Urinary bladder (tissue), 4 donors: ENCODE data around the gene PNCK. TPM values are rescaled to one million over a fixed set of nuclear protein-coding genes. Genes with fewer than 3 reads are reported as not detected.
"Not testable (repeated sequence)": the region's sequence is repeated elsewhere in the genome, so short reads cannot be mapped to it uniquely, and the experiment has no call there.

Source experiments
- DNase-seq: peaks from one replicate; pipeline ENCODE4 v3.0.0-alpha.2; 2015; ENCODE audit errors: extremely low spot score
- H3K27ac ChIP-seq: one replicate; pipeline ENCODE4 v1.5.1; 2013; ENCODE audit warnings: low read depth, mild to moderate bottlenecking, moderate library complexity
- H3K36me3 ChIP-seq: one replicate; pipeline ENCODE4 v1.6.1; 2013; ENCODE audit warnings: mild to moderate bottlenecking, moderate library complexity; ENCODE audit not compliant: insufficient read depth
- H3K4me1 ChIP-seq: one replicate; pipeline ENCODE4 v1.6.1; 2013; ENCODE audit warnings: mild to moderate bottlenecking, moderate library complexity; ENCODE audit not compliant: insufficient read depth
- H3K4me3 ChIP-seq: one replicate; pipeline ENCODE4 v1.5.1; 2013; ENCODE audit warnings: low read depth, low read length
- WGBS: extraction: QIAGEN DNeasy Blood & Tissue Kit; methylation state at CpG from one replicate; pipeline ENCODE4 v1.1.7; 2013; 5-methylcytosine and 5-hydroxymethylcytosine counted together
- polyA plus RNA-seq: library from polyadenylated mRNA; stranded (reverse); fragments of 200-250 nt; gene quantifications from one replicate; pipeline ENCODE4 v1.2.3, GENCODE V29; 2013
- total RNA-seq: library from RNA; depleted of rRNA; stranded (reverse); fragments of >200 nt; gene quantifications from one replicate; pipeline ENCODE4 v1.2.3, GENCODE V29; 2014
- donor health status: healthy with polysubstance abuse.
- donor health status: healthy.

Gene PNCK
- total and polyA plus RNA-seq, 2 donors = 10.3 to 73.7 TPM

- no peak overlapping the region for H3K4me3 ChIP-seq
- DNase-seq = no peak
- no peaks in the 10 kb centered on the region for H3K4me1 ChIP-seq
- WGBS = 40% methylated on average over 9 of the region's 9 CpGs
- no peaks in the 10 kb centered on the region for H3K36me3 ChIP-seq
- H3K27ac ChIP-seq = no peak overlapping the region
These were observed 13.1 kb upstream of the PNCK start for GRCh38 chrX:153686711-153687110.

DNA sequence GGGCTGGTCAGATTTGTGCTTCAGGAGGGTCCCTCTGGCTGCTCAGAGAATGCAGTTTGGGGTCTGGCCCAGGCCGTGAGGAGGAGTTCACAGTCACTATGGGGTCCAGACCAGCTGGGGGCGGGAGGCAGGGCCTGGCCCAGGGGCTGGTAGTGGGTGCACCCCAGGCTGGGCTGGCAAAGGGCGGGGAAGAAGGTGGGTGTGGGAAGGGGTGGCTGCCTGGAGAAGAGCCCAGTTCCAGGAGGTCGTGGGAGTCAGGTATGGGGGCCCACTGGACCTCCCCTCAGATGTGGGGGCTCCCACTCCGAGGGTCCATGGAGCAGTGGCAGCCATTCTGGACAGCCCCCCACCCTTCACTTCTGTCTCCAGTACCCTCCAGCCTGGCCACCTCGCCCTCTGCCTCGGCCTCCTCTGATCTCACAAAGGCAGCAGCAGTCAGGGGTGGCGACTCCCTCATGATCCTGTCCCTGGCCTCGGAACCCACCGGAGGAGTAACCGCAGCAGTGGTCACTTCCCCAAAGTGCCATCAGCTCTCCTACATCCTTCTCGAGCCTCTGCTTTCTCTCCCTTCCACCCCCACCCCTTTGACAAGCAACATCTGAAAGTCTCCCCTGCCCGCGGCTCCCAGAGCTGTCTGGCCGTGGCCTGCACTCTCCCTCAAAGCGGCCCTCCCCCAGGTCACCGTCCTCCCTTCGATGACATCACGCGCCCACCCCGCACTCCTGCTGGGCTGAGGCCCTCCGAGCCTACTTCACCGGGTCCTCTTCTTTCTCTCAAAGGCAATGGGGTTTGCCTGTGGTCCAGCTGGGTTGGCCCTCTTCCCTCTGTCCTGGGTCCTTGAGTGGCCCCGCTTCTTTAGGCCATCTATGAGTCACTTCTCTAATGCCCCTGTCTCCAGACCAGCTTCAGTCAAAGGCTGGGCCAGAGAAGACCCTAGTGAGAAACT is 12.4 kb upstream of the PNCK start:
- Histone ChIP-seq H3K36me3 (no peaks in the 10 kb centered on the region), H3K27ac (no peak overlapping the region), H3K4me3 (no peak overlapping the region), H3K4me1 (no peaks in the 10 kb centered on the region)
- 72% methylated on average over 24 of the region's 24 CpGs for WGBS
- no peak for DNase-seq

DNA sequence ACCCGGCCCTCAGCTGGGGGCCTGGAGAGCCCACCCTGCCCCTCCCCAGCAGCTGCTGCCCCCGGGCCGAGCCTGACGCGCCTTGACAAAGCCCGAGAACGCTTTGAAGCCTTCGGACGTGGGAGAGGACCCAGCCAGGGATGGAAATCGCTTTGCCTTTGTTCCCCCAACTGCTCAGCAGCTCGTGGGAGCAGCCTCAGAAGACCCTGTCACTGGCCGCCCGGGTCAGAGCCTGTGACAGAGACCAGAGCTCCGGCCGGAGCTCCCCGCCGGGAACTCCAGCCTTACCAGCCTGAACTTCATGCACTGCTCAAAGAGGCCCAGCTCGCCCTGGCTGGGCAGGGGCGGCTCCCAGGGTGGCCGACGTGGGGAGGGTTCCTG is 11.5 kb upstream of the PNCK start:
- DNase-seq = no peak
- 70% methylated on average over 21 of the region's 21 CpGs for WGBS
- Histone ChIP-seq H3K36me3 (no peaks in the 10 kb centered on the region), H3K27ac (no peak overlapping the region), H3K4me1 (no peaks in the 10 kb centered on the region), H3K4me3 (no peak overlapping the region)

GRCh38 chrX:153684467-153685155 is 11.0 kb upstream of the PNCK start:
- Histone ChIP-seq H3K36me3 (no peaks in the 10 kb centered on the region), H3K4me1 (no peaks in the 10 kb centered on the region), H3K4me3 (no peak overlapping the region), H3K27ac (no peak overlapping the region)
- DNase-seq = no peak
- 51% methylated on average over 21 of the region's 21 CpGs for WGBS

GRCh38 chrX:153683486-153683885 is 9.9 kb upstream of the PNCK start:
- not testable (repeated sequence) for DNase-seq, H3K36me3 ChIP-seq, H3K27ac ChIP-seq, H3K4me3 ChIP-seq, H3K4me1 ChIP-seq
- WGBS = 97% methylated on average over 8 of the region's 8 CpGs

DNA sequence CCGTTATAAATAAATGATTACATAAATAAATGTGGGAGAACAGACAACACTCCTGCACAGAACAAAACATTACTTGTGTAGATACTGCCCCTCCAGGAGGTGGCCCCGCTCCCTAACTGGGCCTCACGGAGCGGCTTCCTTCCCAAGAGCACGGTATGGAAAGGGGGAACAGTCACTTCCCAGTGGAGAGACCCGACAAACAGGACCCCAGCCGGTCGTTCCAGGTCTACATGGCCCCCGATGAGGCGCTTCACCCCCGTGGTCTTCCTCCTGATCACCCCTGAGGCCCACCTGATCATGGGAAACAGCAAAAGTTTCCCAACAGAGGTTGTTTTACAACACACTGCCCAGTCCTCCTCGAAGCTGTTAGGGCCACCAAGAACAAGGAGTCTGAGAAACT is 7.6 kb upstream of the PNCK start:
- no peak for DNase-seq
- H3K4me1 ChIP-seq = no peaks in the 10 kb centered on the region
- no peak overlapping the region for H3K27ac ChIP-seq
- WGBS = 73% methylated on average over 12 of the region's 12 CpGs
- no peak overlapping the region for H3K4me3 ChIP-seq
- no peaks in the 10 kb centered on the region for H3K36me3 ChIP-seq

DNA sequence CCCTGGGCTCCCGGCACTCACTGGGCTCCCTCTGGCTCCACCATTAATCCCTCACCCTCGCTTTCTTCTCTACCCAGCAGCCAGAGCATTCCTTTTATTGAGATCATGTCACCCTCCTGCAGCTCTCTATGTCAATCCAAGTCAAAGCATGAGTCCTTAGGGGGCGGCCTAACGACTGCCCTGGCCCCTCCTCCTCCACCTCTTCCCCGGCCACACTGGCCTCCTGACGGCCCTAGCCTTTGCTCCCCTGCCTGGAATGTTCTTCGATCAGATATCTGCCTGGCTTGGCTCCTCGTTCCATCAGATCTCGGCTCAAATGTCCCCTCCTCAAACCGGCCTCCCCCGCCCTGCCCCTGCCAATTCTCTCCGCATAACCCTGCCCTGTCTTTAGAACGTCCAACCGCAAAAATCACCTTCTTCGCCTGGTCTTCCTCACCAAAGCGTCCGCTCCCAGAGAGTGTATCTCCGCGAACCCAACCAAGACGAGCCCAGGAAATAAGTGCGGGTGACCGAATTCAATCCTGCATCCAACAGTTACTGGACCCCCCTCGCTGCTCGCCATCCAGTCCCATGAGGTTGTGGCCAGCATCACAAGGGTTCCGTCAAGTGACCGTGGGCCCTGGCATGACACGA is 722 bp upstream of the PNCK start:
- Histone ChIP-seq H3K4me3 (no peak overlapping the region), H3K4me1 (no peaks in the 10 kb centered on the region), H3K36me3 (no peaks in the 10 kb centered on the region), H3K27ac (no peak overlapping the region)
- no peak for DNase-seq
- 66% methylated on average over 27 of the region's 27 CpGs for WGBS

DNA sequence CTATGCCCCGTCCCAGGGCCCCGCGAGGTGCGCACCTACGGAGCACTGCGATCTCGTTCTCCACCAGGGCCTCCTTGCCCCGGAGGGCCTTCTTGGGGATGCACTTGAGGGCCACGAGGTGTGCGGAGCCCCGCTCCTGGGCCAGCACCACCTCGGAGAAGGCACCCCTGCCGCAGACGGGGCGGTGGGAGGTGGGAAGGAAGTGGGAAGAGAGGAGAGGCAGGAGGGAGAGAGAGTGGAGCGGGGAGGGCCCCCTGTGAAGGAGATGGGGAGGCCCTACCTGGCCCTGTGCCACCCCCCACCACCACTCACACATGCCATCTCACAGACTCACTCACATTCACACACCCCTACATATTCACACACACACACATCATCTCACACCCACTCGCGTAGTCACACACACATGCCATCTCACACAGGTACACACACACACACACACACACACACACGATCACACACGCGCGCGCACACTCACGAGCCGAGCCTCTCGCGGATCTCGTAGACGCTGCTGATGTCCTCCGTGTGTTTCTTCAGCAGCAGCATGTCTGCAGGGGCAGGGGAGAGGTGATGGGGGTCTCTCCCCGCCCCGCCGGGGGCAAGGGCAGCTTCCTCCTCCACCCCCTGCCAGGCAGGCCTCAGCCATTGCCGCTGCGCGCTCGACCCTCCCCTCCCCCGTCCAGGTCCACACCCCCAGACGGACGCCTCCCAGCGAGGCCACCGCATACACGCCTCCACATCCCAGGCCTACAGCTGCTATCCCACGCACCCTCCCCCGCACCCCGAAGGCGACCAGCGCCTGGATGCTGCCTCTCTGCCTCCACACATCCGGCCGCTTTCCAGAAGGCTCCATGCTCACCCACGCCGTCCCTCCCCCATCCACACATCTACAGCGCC is 834 bp downstream of the PNCK start:
- 29% methylated on average over 52 of the region's 53 CpGs for WGBS
- no peak overlapping the region for H3K27ac ChIP-seq
- no peak overlapping the region for H3K4me3 ChIP-seq
- H3K4me1 ChIP-seq = no peaks in the 10 kb centered on the region
- no peaks in the 10 kb centered on the region for H3K36me3 ChIP-seq
- no peak for DNase-seq

- no peak for DNase-seq
- 91% methylated on average over 27 of the region's 27 CpGs for WGBS
- H3K4me3 ChIP-seq = no peak overlapping the region
- no peak overlapping the region for H3K27ac ChIP-seq
- H3K36me3 ChIP-seq = no peaks in the 10 kb centered on the region
- no peaks in the 10 kb centered on the region for H3K4me1 ChIP-seq
These were observed 1.8 kb downstream of the PNCK start for GRCh38 chrX:153671589-153672530.

- H3K4me1 ChIP-seq = no peaks in the 10 kb centered on the region
- H3K36me3 ChIP-seq = no peaks in the 10 kb centered on the region
- no peak overlapping the region for H3K4me3 ChIP-seq
- WGBS = 91% methylated on average over 23 of the region's 23 CpGs
- no peak for DNase-seq
- H3K27ac ChIP-seq = no peak overlapping the region
These were observed 2.6 kb downstream of the PNCK start for GRCh38 chrX:153670748-153671588.

DNA sequence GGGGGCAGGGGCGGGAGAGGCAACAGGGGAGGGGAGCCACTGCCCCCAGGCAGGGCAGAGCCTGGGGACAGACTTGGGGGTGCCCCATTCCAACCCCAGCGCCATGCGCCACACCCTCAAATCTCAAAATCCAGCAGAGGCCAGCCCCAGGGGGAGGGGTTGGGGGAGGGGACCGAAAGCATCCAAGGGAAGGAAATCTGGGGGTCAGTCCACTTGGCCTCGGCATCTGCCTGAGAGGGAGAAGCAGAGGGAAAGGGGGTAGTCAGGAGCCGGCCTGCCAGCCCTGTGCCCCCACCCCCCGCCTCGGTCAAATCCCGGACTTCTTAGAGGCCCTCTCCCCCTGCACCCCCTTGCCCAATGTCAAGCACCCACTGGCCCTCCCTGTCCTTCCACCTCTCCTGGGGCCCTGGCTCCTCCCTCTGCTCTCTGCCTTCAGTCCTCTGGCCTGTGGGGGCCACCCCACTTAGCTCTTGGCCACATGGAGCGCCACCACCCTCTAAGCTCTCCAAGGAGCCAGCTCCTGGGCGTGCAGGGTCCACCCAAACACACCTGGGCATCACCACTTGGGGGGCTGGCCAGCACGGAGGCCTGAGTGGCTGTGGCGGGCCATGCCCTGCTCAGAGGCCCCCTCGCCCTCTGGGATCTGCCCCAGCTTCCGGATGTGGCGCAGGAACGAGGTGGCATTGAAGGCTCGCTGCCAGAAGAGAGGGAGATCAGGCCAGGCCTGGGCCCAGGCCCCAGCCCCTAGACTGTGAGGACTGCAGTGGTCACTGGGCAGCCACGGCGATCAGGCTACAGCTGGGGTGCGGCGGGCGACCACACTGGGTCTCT is 3.5 kb downstream of the PNCK start:
- H3K4me3 ChIP-seq = no peak overlapping the region
- H3K27ac ChIP-seq = no peak overlapping the region
- 87% methylated on average over 23 of the region's 23 CpGs for WGBS
- no peaks in the 10 kb centered on the region for H3K36me3 ChIP-seq
- no peaks in the 10 kb centered on the region for H3K4me1 ChIP-seq
- DNase-seq = no peak
